ENCODE results near the gene SLC29A4.
"Not testable (repeated sequence)": the region's sequence is repeated elsewhere in the genome, so short reads cannot be mapped to it uniquely, and the experiment has no call there.

Gene SLC29A4

GRCh38 chr7:5255832-5256231, 26.9 kb upstream of the SLC29A4 start:
- H3K27ac ChIP-seq (ENCODE audit: low read depth in 2 of 2, low read length in 2 of 2), result no peak overlapping the region
- H3K9ac ChIP-seq (ENCODE audit: low read depth in 1 of 2, low read length in 2 of 2), result no peak overlapping the region
- H3K9me3 ChIP-seq (ENCODE audit: control insufficient read depth in 2 of 2, low read length in 2 of 2), result no peaks in the 10 kb centered on the region
- H3K27me3 ChIP-seq (ENCODE audit: control insufficient read depth in 2 of 2, insufficient read depth in 2 of 2, low read length in 2 of 2), result no peaks in the 10 kb centered on the region
- no peaks in the 10 kb centered on the region for H3K4me1 ChIP-seq (ENCODE audit: control insufficient read depth in 2 of 2, insufficient read depth in 2 of 2, low read length in 2 of 2)
- H3K4me3 ChIP-seq (ENCODE audit: low read length in 2 of 2), result no peak overlapping the region
- H3K36me3 ChIP-seq (ENCODE audit: control insufficient read depth in 2 of 2, insufficient read depth in 2 of 2, low read length in 2 of 2), result no peaks in the 10 kb centered on the region

- not testable (repeated sequence) for H3K9me3 ChIP-seq (ENCODE audit: control insufficient read depth in 2 of 2, low read length in 2 of 2); H3K27ac ChIP-seq (ENCODE audit: low read depth in 2 of 2, low read length in 2 of 2); H3K4me3 ChIP-seq (ENCODE audit: low read length in 2 of 2); H3K27me3 ChIP-seq (ENCODE audit: control insufficient read depth in 2 of 2, insufficient read depth in 2 of 2, low read length in 2 of 2); H3K9ac ChIP-seq (ENCODE audit: low read depth in 1 of 2, low read length in 2 of 2); H3K4me1 ChIP-seq (ENCODE audit: control insufficient read depth in 2 of 2, insufficient read depth in 2 of 2, low read length in 2 of 2); H3K36me3 ChIP-seq (ENCODE audit: control insufficient read depth in 2 of 2, insufficient read depth in 2 of 2, low read length in 2 of 2)
These were observed 22.1 kb upstream of the SLC29A4 start for GRCh38 chr7:5260530-5261068.

GRCh38 chr7:5263066-5263465, 19.7 kb upstream of the SLC29A4 start:
- not testable (repeated sequence) for H3K27me3 ChIP-seq (ENCODE audit: control insufficient read depth in 2 of 2, insufficient read depth in 2 of 2, low read length in 2 of 2); H3K27ac ChIP-seq (ENCODE audit: low read depth in 2 of 2, low read length in 2 of 2); H3K36me3 ChIP-seq (ENCODE audit: control insufficient read depth in 2 of 2, insufficient read depth in 2 of 2, low read length in 2 of 2); H3K4me3 ChIP-seq (ENCODE audit: low read length in 2 of 2); H3K9ac ChIP-seq (ENCODE audit: low read depth in 1 of 2, low read length in 2 of 2); H3K9me3 ChIP-seq (ENCODE audit: control insufficient read depth in 2 of 2, low read length in 2 of 2); H3K4me1 ChIP-seq (ENCODE audit: control insufficient read depth in 2 of 2, insufficient read depth in 2 of 2, low read length in 2 of 2)

- Histone ChIP-seq H3K27me3 (ENCODE audit: control insufficient read depth in 2 of 2, insufficient read depth in 2 of 2, low read length in 2 of 2) (no peaks in the 10 kb centered on the region), H3K36me3 (ENCODE audit: control insufficient read depth in 2 of 2, insufficient read depth in 2 of 2, low read length in 2 of 2) (no peaks in the 10 kb centered on the region), H3K9ac (ENCODE audit: low read depth in 1 of 2, low read length in 2 of 2) (no peak overlapping the region), H3K27ac (ENCODE audit: low read depth in 2 of 2, low read length in 2 of 2) (no peak overlapping the region), H3K4me3 (ENCODE audit: low read length in 2 of 2) (no peak overlapping the region), H3K4me1 (ENCODE audit: control insufficient read depth in 2 of 2, insufficient read depth in 2 of 2, low read length in 2 of 2) (no peaks in the 10 kb centered on the region), H3K9me3 (ENCODE audit: control insufficient read depth in 2 of 2, low read length in 2 of 2) (no peaks in the 10 kb centered on the region)
These were observed 17.2 kb upstream of the SLC29A4 start for GRCh38 chr7:5265320-5266190.

GRCh38 chr7:5266191-5267028, 16.3 kb upstream of the SLC29A4 start:
- Histone ChIP-seq H3K27ac (ENCODE audit: low read depth in 2 of 2, low read length in 2 of 2) (no peak overlapping the region), H3K4me1 (ENCODE audit: control insufficient read depth in 2 of 2, insufficient read depth in 2 of 2, low read length in 2 of 2) (no peaks in the 10 kb centered on the region), H3K9me3 (ENCODE audit: control insufficient read depth in 2 of 2, low read length in 2 of 2) (no peaks in the 10 kb centered on the region), H3K27me3 (ENCODE audit: control insufficient read depth in 2 of 2, insufficient read depth in 2 of 2, low read length in 2 of 2) (no peaks in the 10 kb centered on the region), H3K36me3 (ENCODE audit: control insufficient read depth in 2 of 2, insufficient read depth in 2 of 2, low read length in 2 of 2) (no peaks in the 10 kb centered on the region), H3K9ac (ENCODE audit: low read depth in 1 of 2, low read length in 2 of 2) (no peak overlapping the region), H3K4me3 (ENCODE audit: low read length in 2 of 2) (no peak overlapping the region)

GRCh38 chr7:5267829-5268228, 14.9 kb upstream of the SLC29A4 start:
- not testable (repeated sequence) for H3K27ac ChIP-seq (ENCODE audit: low read depth in 2 of 2, low read length in 2 of 2); H3K9ac ChIP-seq (ENCODE audit: low read depth in 1 of 2, low read length in 2 of 2); H3K27me3 ChIP-seq (ENCODE audit: control insufficient read depth in 2 of 2, insufficient read depth in 2 of 2, low read length in 2 of 2); H3K36me3 ChIP-seq (ENCODE audit: control insufficient read depth in 2 of 2, insufficient read depth in 2 of 2, low read length in 2 of 2); H3K4me3 ChIP-seq (ENCODE audit: low read length in 2 of 2); H3K9me3 ChIP-seq (ENCODE audit: control insufficient read depth in 2 of 2, low read length in 2 of 2); H3K4me1 ChIP-seq (ENCODE audit: control insufficient read depth in 2 of 2, insufficient read depth in 2 of 2, low read length in 2 of 2)

- not testable (repeated sequence) for H3K27ac ChIP-seq (ENCODE audit: low read depth in 2 of 2, low read length in 2 of 2); H3K36me3 ChIP-seq (ENCODE audit: control insufficient read depth in 2 of 2, insufficient read depth in 2 of 2, low read length in 2 of 2); H3K27me3 ChIP-seq (ENCODE audit: control insufficient read depth in 2 of 2, insufficient read depth in 2 of 2, low read length in 2 of 2); H3K9me3 ChIP-seq (ENCODE audit: control insufficient read depth in 2 of 2, low read length in 2 of 2); H3K4me3 ChIP-seq (ENCODE audit: low read length in 2 of 2); H3K9ac ChIP-seq (ENCODE audit: low read depth in 1 of 2, low read length in 2 of 2); H3K4me1 ChIP-seq (ENCODE audit: control insufficient read depth in 2 of 2, insufficient read depth in 2 of 2, low read length in 2 of 2)
These were observed 12.6 kb upstream of the SLC29A4 start for GRCh38 chr7:5269992-5270657.

GRCh38 chr7:5270788-5271187, 12.0 kb upstream of the SLC29A4 start:
- Histone ChIP-seq H3K4me1 (ENCODE audit: control insufficient read depth in 2 of 2, insufficient read depth in 2 of 2, low read length in 2 of 2) (no peaks in the 10 kb centered on the region), H3K27me3 (ENCODE audit: control insufficient read depth in 2 of 2, insufficient read depth in 2 of 2, low read length in 2 of 2) (no peaks in the 10 kb centered on the region), H3K9me3 (ENCODE audit: control insufficient read depth in 2 of 2, low read length in 2 of 2) (no peaks in the 10 kb centered on the region), H3K4me3 (ENCODE audit: low read length in 2 of 2) (no peak overlapping the region), H3K36me3 (ENCODE audit: control insufficient read depth in 2 of 2, insufficient read depth in 2 of 2, low read length in 2 of 2) (no peaks in the 10 kb centered on the region), H3K9ac (ENCODE audit: low read depth in 1 of 2, low read length in 2 of 2) (no peak overlapping the region), H3K27ac (ENCODE audit: low read depth in 2 of 2, low read length in 2 of 2) (no peak overlapping the region)

- H3K9ac ChIP-seq (ENCODE audit: low read depth in 1 of 2, low read length in 2 of 2); H3K27me3 ChIP-seq (ENCODE audit: control insufficient read depth in 2 of 2, insufficient read depth in 2 of 2, low read length in 2 of 2); H3K4me1 ChIP-seq (ENCODE audit: control insufficient read depth in 2 of 2, insufficient read depth in 2 of 2, low read length in 2 of 2); H3K9me3 ChIP-seq (ENCODE audit: control insufficient read depth in 2 of 2, low read length in 2 of 2); H3K36me3 ChIP-seq (ENCODE audit: control insufficient read depth in 2 of 2, insufficient read depth in 2 of 2, low read length in 2 of 2): not testable (repeated sequence)
- Histone ChIP-seq H3K27ac (ENCODE audit: low read depth in 2 of 2, low read length in 2 of 2) (peak overlapping the region in 1 of 2 donors; percentile 42), H3K4me3 (ENCODE audit: low read length in 2 of 2) (peak overlapping the region in 1 of 2 donors; percentile 35)
These were observed 8.8 kb upstream of the SLC29A4 start for GRCh38 chr7:5273831-5274405.
